ENCODE results near the gene CDYL. TPM values are rescaled to one million over a fixed set of nuclear protein-coding genes. Genes with fewer than 3 reads are reported as not detected.

CDYL gene
- polyA plus RNA-seq, 1 experiment: 21.9 TPM

GRCh38 chr6:4818272-4818938 is 42.2 kb downstream of the CDYL start:
- TF ChIP-seq CTCF (IDR thresholded peaks at IDR 0.05; ENCODE audit: insufficient read depth, low read depth, low read length): no peak
- H3K4me3 ChIP-seq (ENCODE audit: low read depth, low read length): no peak overlapping the region
- no peaks in the 10 kb centered on the region for H3K36me3 ChIP-seq (ENCODE audit: control insufficient read depth, insufficient read depth, low read length)
- no peak for DNase-seq (ENCODE audit: low read depth)
- POLR2A ChIA-PET: no interaction called here
- CTCF ChIA-PET: no interaction called here
- no peaks in the 10 kb centered on the region for H3K27me3 ChIP-seq (ENCODE audit: control insufficient read depth, insufficient read depth, low read length)

DNA sequence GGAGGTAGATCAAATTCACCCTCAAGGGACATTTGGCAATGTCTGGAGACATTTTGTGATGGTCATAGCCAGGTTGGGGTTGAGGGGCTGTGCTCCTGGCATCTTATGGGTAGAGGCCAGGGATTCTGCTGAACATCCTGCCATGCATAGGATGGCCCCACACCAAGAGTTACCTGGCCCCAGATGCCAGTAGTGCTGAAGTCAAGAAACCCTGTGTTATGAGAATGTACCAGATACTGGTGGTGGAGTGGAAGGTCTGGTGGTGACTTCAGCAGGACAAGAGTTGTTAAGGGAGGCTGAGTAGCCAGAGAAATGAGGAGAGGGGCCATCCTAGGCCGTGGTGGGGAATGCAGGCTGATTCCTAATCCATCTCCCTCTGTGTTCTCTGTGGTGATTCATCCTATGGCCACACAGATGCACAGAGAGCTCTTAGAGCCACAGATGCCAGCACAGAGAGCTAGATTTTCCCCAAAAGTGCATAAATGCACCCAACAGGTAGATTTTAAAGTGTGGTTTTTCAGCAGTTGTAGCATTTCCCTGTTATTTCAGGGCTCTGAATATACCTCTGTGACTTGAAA is 43.6 kb downstream of the CDYL start:
- no peaks in the 10 kb centered on the region for H3K36me3 ChIP-seq (ENCODE audit: control insufficient read depth, insufficient read depth, low read length)
- ChIA-PET POLR2A (no interaction called here), CTCF (interaction anchor here (0.8 kb wide), 1 partner anchor 12 kb away, joined by 3 read pairs; no protein-coding TSS in a partner anchor)
- TF ChIP-seq CTCF (IDR thresholded peaks at IDR 0.05; ENCODE audit: insufficient read depth, low read depth, low read length): no peak
- no peak for DNase-seq (ENCODE audit: low read depth)
- H3K4me3 ChIP-seq (ENCODE audit: low read depth, low read length): no peak overlapping the region
- H3K27me3 ChIP-seq (ENCODE audit: control insufficient read depth, insufficient read depth, low read length): no peaks in the 10 kb centered on the region

- ChIA-PET POLR2A (no interaction called here), CTCF (interaction anchor here (0.8 kb wide), 1 partner anchor 13 kb away, joined by 3 read pairs; no protein-coding TSS in a partner anchor)
- no peak overlapping the region for H3K4me3 ChIP-seq (ENCODE audit: low read depth, low read length)
- no peaks in the 10 kb centered on the region for H3K27me3 ChIP-seq (ENCODE audit: control insufficient read depth, insufficient read depth, low read length)
- no peaks in the 10 kb centered on the region for H3K36me3 ChIP-seq (ENCODE audit: control insufficient read depth, insufficient read depth, low read length)
- TF ChIP-seq CTCF (IDR thresholded peaks at IDR 0.05; ENCODE audit: insufficient read depth, low read depth, low read length): no peak
- DNase-seq (ENCODE audit: low read depth): peak; percentile 39
Measured at GRCh38 chr6:4820704-4821276, 44.6 kb downstream of the CDYL start.

DNA sequence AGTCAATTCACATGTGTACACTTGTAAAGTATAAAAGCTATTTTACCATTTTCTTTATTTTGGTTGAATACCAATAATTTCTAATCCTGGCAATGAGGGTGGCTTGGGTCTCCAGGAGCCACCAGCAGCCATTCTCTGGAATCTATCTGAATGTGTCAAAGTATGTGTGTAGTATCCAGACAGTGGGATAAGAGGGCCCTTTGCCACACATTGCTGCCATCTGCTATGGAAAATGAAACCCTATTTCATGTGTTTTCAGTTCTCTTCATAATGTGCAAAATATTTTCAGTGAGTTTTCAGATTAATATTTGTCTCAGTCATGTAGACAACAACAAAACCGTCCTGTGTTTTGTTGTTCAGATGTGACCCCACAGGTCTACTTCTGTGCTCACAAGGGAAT is 46.3 kb downstream of the CDYL start:
- CTCF ChIA-PET: interaction anchor here (1.0 kb wide), 1 partner anchor 11 kb away, joined by 4 read pairs; no protein-coding TSS in a partner anchor
- Histone ChIP-seq H3K27me3 (ENCODE audit: control insufficient read depth, insufficient read depth, low read length) (no peaks in the 10 kb centered on the region), H3K4me3 (ENCODE audit: low read depth, low read length) (no peak overlapping the region), H3K36me3 (ENCODE audit: control insufficient read depth, insufficient read depth, low read length) (no peaks in the 10 kb centered on the region)
- DNase-seq (ENCODE audit: low read depth): no peak
- POLR2A ChIA-PET: no interaction called here
- no peak for TF ChIP-seq CTCF (IDR thresholded peaks at IDR 0.05; ENCODE audit: insufficient read depth, low read depth, low read length)

DNA sequence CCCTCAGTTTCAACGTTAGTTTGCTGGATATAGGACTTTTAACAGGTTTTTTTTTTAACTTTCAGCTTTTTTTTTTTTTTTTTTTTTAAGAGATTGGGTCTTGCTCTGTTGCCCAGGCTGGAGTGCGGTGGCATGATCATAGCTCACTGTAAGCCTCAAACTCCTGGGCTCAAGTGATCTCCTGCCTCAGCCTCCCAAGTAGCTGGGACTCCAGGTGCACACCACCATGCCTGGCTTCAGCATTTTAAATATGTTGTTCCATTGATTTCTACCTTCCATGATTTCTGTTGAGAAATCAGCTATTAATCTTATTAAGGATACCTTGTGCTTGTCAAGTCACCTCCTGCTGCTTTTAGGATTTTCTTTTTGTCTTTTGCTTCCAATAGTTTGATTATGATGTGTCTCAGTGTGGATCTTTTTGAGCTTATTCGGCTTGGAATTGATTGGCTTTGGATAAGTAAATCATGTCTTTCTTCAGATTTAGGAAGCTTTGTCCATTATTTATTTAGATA is 52.0 kb downstream of the CDYL start:
- CTCF ChIA-PET: no interaction called here
- TF ChIP-seq CTCF (IDR thresholded peaks at IDR 0.05; ENCODE audit: insufficient read depth, low read depth, low read length): no peak
- H3K27me3 ChIP-seq (ENCODE audit: control insufficient read depth, insufficient read depth, low read length): no peaks in the 10 kb centered on the region
- no peaks in the 10 kb centered on the region for H3K36me3 ChIP-seq (ENCODE audit: control insufficient read depth, insufficient read depth, low read length)
- no peak overlapping the region for H3K4me3 ChIP-seq (ENCODE audit: low read depth, low read length)
- DNase-seq (ENCODE audit: low read depth): no peak
- POLR2A ChIA-PET: no interaction called here
